GM03348 (cell line): ENCODE measurements around the gene ALOX12.

Experiments
- DNase-seq: peaks from one replicate; pipeline ENCODE4 v3.0.0; 2012; ENCODE audit warnings: low spot score

ALOX12 gene

GRCh38 chr17:7002288-7003047, 6.6 kb downstream of the ALOX12 start:
- no peak for DNase-seq

GRCh38 chr17:7003745-7004144, 7.9 kb downstream of the ALOX12 start:
- no peak for DNase-seq

- peak; percentile 59 for DNase-seq
Measured at GRCh38 chr17:7004398-7005253, 8.8 kb downstream of the ALOX12 start.

GRCh38 chr17:7005716-7006115, 9.9 kb downstream of the ALOX12 start:
- DNase-seq: no peak

GRCh38 chr17:7007143-7007542, 11.3 kb downstream of the ALOX12 start:
- DNase-seq: no peak

- DNase-seq: no peak
Measured at GRCh38 chr17:7010523-7010922, 14.7 kb downstream of the ALOX12 start.

- no peak for DNase-seq
Measured at GRCh38 chr17:7011415-7011814, 15.6 kb downstream of the ALOX12 start.

GRCh38 chr17:7011942-7012254, 16.0 kb downstream of the ALOX12 start:
- DNase-seq: no peak

GRCh38 chr17:7014261-7014994, 18.6 kb downstream of the ALOX12 start:
- DNase-seq: peak; percentile 97

GRCh38 chr17:7014995-7015958, 19.4 kb downstream of the ALOX12 start:
- peak; percentile 66 for DNase-seq

- no peak for DNase-seq
Measured at GRCh38 chr17:7016418-7016817, 20.6 kb downstream of the ALOX12 start.

- no peak for DNase-seq
Measured at GRCh38 chr17:7016886-7017826, 21.3 kb downstream of the ALOX12 start.

- DNase-seq: no peak
Measured at GRCh38 chr17:7017827-7018200, 22.0 kb downstream of the ALOX12 start.

GRCh38 chr17:7018331-7018964, 22.6 kb downstream of the ALOX12 start:
- peak; percentile 59 for DNase-seq

GRCh38 chr17:7019367-7019766, 23.5 kb downstream of the ALOX12 start:
- no peak for DNase-seq

- DNase-seq: peak; percentile 75
Measured at GRCh38 chr17:7019839-7020519, 24.1 kb downstream of the ALOX12 start.

GRCh38 chr17:7020894-7021664, 25.2 kb downstream of the ALOX12 start:
- DNase-seq: no peak

GRCh38 chr17:7021993-7022778, 26.3 kb downstream of the ALOX12 start:
- DNase-seq: peak; percentile 94
